OCI-LY7 (cell line): Measurements from ENCODE around the gene RBM5.

Experiments
- CTCF ChIP-seq: fragments of 200-600 bp; sonication (generic); conservative IDR thresholded peaks from 2 replicates; pipeline ENCODE4 v1.5.1; 2014; ENCODE audit warnings: mild to moderate bottlenecking, antibody characterized with exemption, low read length, moderate library complexity, mixed read lengths
- EZH2phosphoT487 ChIP-seq: fragments of 200-600 bp; sonication (generic); IDR thresholded peaks from 2 replicates; pipeline ENCODE4 v1.6.1; 2018; ENCODE audit warnings: low read depth, borderline replicate concordance, mild to moderate bottlenecking, mixed run types, antibody characterized with exemption, low read length, moderate library complexity, mixed read lengths

- no peak for TF ChIP-seq CTCF
- no peak for TF ChIP-seq EZH2phosphoT487
These were observed 49.8 kb downstream of the RBM5 start for GRCh38 chr3:50138266-50139200.
